HepG2 (cell line): ENCODE results near the gene TMEM41B. TPM values are rescaled to one million over a fixed set of nuclear protein-coding genes. Genes with fewer than 3 reads are reported as not detected.

ENCODE experiments used
- FOXC1 ChIP-seq: sonication (generic); formaldehyde crosslinking; IDR thresholded peaks from 2 replicates; pipeline ENCODE4 v1.8.0; 2022; ENCODE audit warnings: mild to moderate bottlenecking, missing genetic modification reagents, borderline replicate concordance
- FOXP4 ChIP-seq: sonication (generic); formaldehyde crosslinking; IDR thresholded peaks from 2 replicates; pipeline ENCODE4 v1.4.0; 2020; ENCODE audit warnings: missing genetic modification reagents
- HMG20A ChIP-seq: IDR thresholded peaks from 2 replicates; pipeline ENCODE4 v1.6.1; 2016; ENCODE audit warnings: borderline replicate concordance
- KDM3A ChIP-seq: IDR thresholded peaks from 2 replicates; pipeline ENCODE4 v1.6.1; 2018; ENCODE audit warnings: low read depth, missing compliant biosample characterization
- KIAA2018 ChIP-seq: sonication (generic); formaldehyde crosslinking; IDR thresholded peaks from 2 replicates; pipeline ENCODE4 v1.5.0; 2020; ENCODE audit warnings: mild to moderate bottlenecking, missing genetic modification reagents, borderline replicate concordance
- MAX ChIP-seq: IDR thresholded peaks from 2 replicates; pipeline ENCODE4 v1.6.1; 2012; ENCODE audit warnings: inconsistent platforms
- SATB2 ChIP-seq: sonication (generic); formaldehyde crosslinking; IDR thresholded peaks from 2 replicates; pipeline ENCODE4 v1.5.0; 2020; ENCODE audit warnings: missing genetic modification reagents
- SRY ChIP-seq: sonication (generic); formaldehyde crosslinking; IDR thresholded peaks from 2 replicates; pipeline ENCODE4 v1.8.0; 2022; ENCODE audit warnings: mild to moderate bottlenecking, missing genetic modification reagents
- TAF1 ChIP-seq: sonication (generic); formaldehyde crosslinking; IDR thresholded peaks from 2 replicates; pipeline ENCODE4 v1.4.0; 2020; ENCODE audit warnings: missing genetic modification reagents
- TFE3 ChIP-seq: IDR thresholded peaks from 2 replicates; pipeline ENCODE4 v1.6.1; 2016
- TRIM22 ChIP-seq: fragments of 450-650 bp; IDR thresholded peaks from 2 replicates; pipeline ENCODE4 v1.6.1; 2017
- U2AF1 ChIP-seq: fragments of 200-400 bp; formaldehyde crosslinking; optimal IDR thresholded peaks from 2 replicates; pipeline ENCODE3; 2017; ENCODE audit warnings: mild to moderate bottlenecking, low read depth, low read length
- ZBTB42 ChIP-seq: sonication (generic); formaldehyde crosslinking; IDR thresholded peaks from 2 replicates; pipeline ENCODE4 v1.5.0; 2020; ENCODE audit warnings: mild to moderate bottlenecking, missing genetic modification reagents
- ZKSCAN8 ChIP-seq: IDR thresholded peaks from 2 replicates; pipeline ENCODE4 v1.6.1; 2016; ENCODE audit warnings: borderline replicate concordance, missing genetic modification reagents, missing compliant biosample characterization
- ZNF674 ChIP-seq: sonication (generic); formaldehyde crosslinking; IDR thresholded peaks from 2 replicates; pipeline ENCODE4 v1.5.0; 2020; ENCODE audit warnings: low read depth, mild to moderate bottlenecking, missing genetic modification reagents
- ZNF83 ChIP-seq: sonication (generic); formaldehyde crosslinking; IDR thresholded peaks from 2 replicates; pipeline ENCODE4 v1.4.0; 2020; ENCODE audit warnings: missing genetic modification reagents, mild to moderate bottlenecking, borderline replicate concordance
- polyA plus RNA-seq, 8 experiments: library from polyadenylated mRNA; depleted of rRNA in 3 of 8; stranded (reverse) in 7 of 8; unstranded in 1 of 8; fragments of >200 nt; fragmentation: Illumina TruSeq in 4 of 8; extraction: Trizol in 4 of 8; gene quantifications; 2 replicates each; pipeline versions ENCODE4 v1.2.1 to v1.2.3, GENCODE V29; 2011 to 2016; ENCODE audit warnings: low read depth in 4 of 8, missing spikeins in 1 of 8, mixed read lengths in 1 of 8; ENCODE audit not compliant: insufficient read depth in 1 of 8
- total RNA-seq, 5 experiments: library from RNA; depleted of rRNA; stranded (reverse); fragments of >200 nt; fragmentation: Illumina TruSeq; extraction: Trizol; gene quantifications; 2 replicates each; pipeline ENCODE4 v1.2.3, GENCODE V29; 2016; ENCODE audit warnings: low read depth in 1 of 5

Gene TMEM41B
- total and polyA plus RNA-seq, 2 of the 13 experiments (the other 11 are each of a cell fraction or from before 2014, with no cell fraction given), result 36.8 to 48.1 TPM

GRCh38 chr11:9313648-9314290 lies 624 bp downstream of the TMEM41B start (continued):
- no peak for TF ChIP-seq ZNF674 (CRISPR knock-in tag)
- no peak for TF ChIP-seq ZNF83 (CRISPR knock-in tag)
- no peak for TF ChIP-seq FOXP4
- no peak for TF ChIP-seq KDM3A (CRISPR knock-in tag)
- TF ChIP-seq FOXC1 (CRISPR knock-in tag), result 0 out of 2 replicates have a peak, but pooled peaks have one; percentile 42
- TF ChIP-seq TAF1 (CRISPR knock-in tag), result no peak
- TF ChIP-seq SATB2 (CRISPR knock-in tag), result no peak
- no peak for TF ChIP-seq ZBTB42 (CRISPR knock-in tag)
- no peak for TF ChIP-seq TFE3 (CRISPR knock-in tag)
- TF ChIP-seq U2AF1, result no peak
- no peak for TF ChIP-seq KIAA2018 (CRISPR knock-in tag)
- no peak for TF ChIP-seq TRIM22
- TF ChIP-seq HMG20A (CRISPR knock-in tag), result no peak
- no peak for TF ChIP-seq MAX
- TF ChIP-seq ZKSCAN8 (CRISPR knock-in tag), result no peak
- no peak for TF ChIP-seq SRY (CRISPR knock-in tag)
